ENCODE data around the gene HIVEP3. TPM values are rescaled to one million over a fixed set of nuclear protein-coding genes. Genes with fewer than 3 reads are reported as not detected.

HIVEP3 gene
- total and polyA plus RNA-seq, 2 of the 13 experiments (the other 11 are each of a cell fraction or from before 2014, with no cell fraction given), result 0.05 TPM; not detected in 1

- POLR2A ChIA-PET, result no interaction called here
- Histone ChIP-seq H3K27me3 (ENCODE audit: control insufficient read depth in 1 of 2, insufficient read depth in 2 of 2, low read length in 2 of 2) (peaks cover 1 to 10% of the 10 kb centered on the region in 2 experiments; a peak in 2 of 5 replicates), H3K36me3 (replicated peaks in 1 of 2; ENCODE audit: control insufficient read depth in 1 of 2, insufficient read depth in 2 of 2, low read length in 2 of 2) (no peaks in the 10 kb centered on the region), H3K9me3 (ENCODE audit: low read length) (no peaks in the 10 kb centered on the region), H3K4me2 (ENCODE audit: low read depth, low read length) (no peak overlapping the region), H3K4me3 (replicated peaks in 1 of 3; ENCODE audit: insufficient read depth in 1 of 3, low read depth in 2 of 3, low read length in 3 of 3) (no peak overlapping the region), H3K9ac (ENCODE audit: insufficient read depth, low read depth, low read length) (no peak overlapping the region), H3K79me2 (ENCODE audit: insufficient read depth, low read length) (no peaks in the 10 kb centered on the region), H2AFZ (ENCODE audit: low read length) (no peak overlapping the region), H3K27ac (ENCODE audit: extremely low read length, insufficient read depth, low read length) (no peak overlapping the region), H4K20me1 (ENCODE audit: insufficient read depth, low read length) (no peaks in the 10 kb centered on the region), H3K4me1 (ENCODE audit: insufficient read depth, low read length) (no peaks in the 10 kb centered on the region)
- no TSS peak for BruUV-seq (replicated peaks)
- FAIRE-seq, result no peak
- no peak for TF ChIP-seq ZNF549 (CRISPR knock-in tag; IDR thresholded peaks at IDR 0.05)
- no peak for TF ChIP-seq ZNF7 (CRISPR knock-in tag; IDR thresholded peaks at IDR 0.05)
- no peak for TF ChIP-seq ZNF550 (CRISPR knock-in tag; IDR thresholded peaks at IDR 0.05; ENCODE audit: borderline replicate concordance)
- no peak for TF ChIP-seq ZBTB4 (CRISPR knock-in tag; IDR thresholded peaks at IDR 0.05; ENCODE audit: borderline replicate concordance)
- TF ChIP-seq ZNF331 (CRISPR knock-in tag; IDR thresholded peaks at IDR 0.05), result no peak
- TF ChIP-seq MAX (IDR thresholded peaks at IDR 0.05), result no peak
- TF ChIP-seq GRHL1 (CRISPR knock-in tag; conservative IDR thresholded peaks at IDR 0.05), result no peak
- intact Hi-C loops (cut with micrococcal nuclease; ENCODE audit: unreplicated experiment), result no loop called here
- no peak for DNase-seq (ENCODE audit: low spot score)
- no peak for ATAC-seq
- CTCF ChIA-PET (ENCODE audit: low intra/inter-chr PET ratio, low total read pairs), result no interaction called here
- in situ Hi-C loops (cut with HindIII; ENCODE audit: extremely low pct_ligation_motif_present, low pct_unique_long_range_greater_than_20kb), result no loop called here
- 49% methylated on average over 8 of the region's 8 CpGs for WGBS (ENCODE audit: low lambda C conversion rate)
Measured at GRCh38 chr1:41715441-41716095, 203.2 kb downstream of the HIVEP3 start.

Measured in HepG2 (cell line).